HEK293 (cell line): ENCODE measurements around the gene GTF2H4.

Source experiments
- EGR2 ChIP-seq: fragments of 450-650 bp; formaldehyde crosslinking; IDR thresholded peaks from 2 replicates; pipeline ENCODE4 v1.5.1; 2016; ENCODE audit warnings: low read depth, missing biosample characterization, missing genetic modification characterization
- INSM2 ChIP-seq: fragments of 450-650 bp; formaldehyde crosslinking; IDR thresholded peaks from 2 replicates; pipeline ENCODE4 v1.5.1; 2016; ENCODE audit warnings: missing biosample characterization, missing genetic modification characterization
- KLF10 ChIP-seq: fragments of 450-650 bp; IDR thresholded peaks from 2 replicates; pipeline ENCODE4 v1.5.1; 2018; ENCODE audit warnings: missing biosample characterization, mild to moderate bottlenecking, missing genetic modification characterization
- KLF9 ChIP-seq: fragments of 450-650 bp; formaldehyde crosslinking; IDR thresholded peaks from 2 replicates; pipeline ENCODE4 v1.5.1; 2016; ENCODE audit warnings: missing biosample characterization, missing genetic modification characterization, low read depth
- TRIM28 ChIP-seq: IDR thresholded peaks from 2 replicates; pipeline ENCODE4 v1.6.1; 2011; ENCODE audit warnings: low read length, control low read depth, borderline replicate concordance
- TSHZ1 ChIP-seq: fragments of 450-650 bp; formaldehyde crosslinking; IDR thresholded peaks from 2 replicates; pipeline ENCODE4 v1.5.1; 2016; ENCODE audit warnings: missing biosample characterization, missing genetic modification characterization, borderline replicate concordance
- ZBTB48 ChIP-seq: fragments of 450-650 bp; formaldehyde crosslinking; IDR thresholded peaks from 2 replicates; pipeline ENCODE4 v1.5.1; 2016; ENCODE audit warnings: missing biosample characterization, missing genetic modification characterization
- ZBTB49 ChIP-seq: fragments of 450-650 bp; formaldehyde crosslinking; IDR thresholded peaks from 2 replicates; pipeline ENCODE4 v1.5.1; 2016; ENCODE audit warnings: missing biosample characterization, missing genetic modification characterization, low read depth
- ZFP69B ChIP-seq: fragments of 450-650 bp; formaldehyde crosslinking; IDR thresholded peaks from 2 replicates; pipeline ENCODE4 v1.5.1; 2016; ENCODE audit warnings: missing biosample characterization, missing genetic modification characterization
- ZNF10 ChIP-seq: fragments of 450-650 bp; formaldehyde crosslinking; IDR thresholded peaks from 2 replicates; pipeline ENCODE4 v1.5.1; 2017; ENCODE audit warnings: missing biosample characterization, missing genetic modification characterization
- ZNF202 ChIP-seq: fragments of 450-650 bp; formaldehyde crosslinking; IDR thresholded peaks from 2 replicates; pipeline ENCODE4 v1.5.1; 2016; ENCODE audit warnings: missing biosample characterization, missing genetic modification characterization, borderline replicate concordance
- ZNF211 ChIP-seq: fragments of 450-650 bp; formaldehyde crosslinking; IDR thresholded peaks from 2 replicates; pipeline ENCODE4 v1.5.1; 2016; ENCODE audit warnings: low read depth, missing biosample characterization, missing genetic modification characterization
- ZNF221 ChIP-seq: fragments of 450-650 bp; formaldehyde crosslinking; IDR thresholded peaks from 2 replicates; pipeline ENCODE4 v1.5.1; 2017; ENCODE audit warnings: missing biosample characterization, missing genetic modification characterization, borderline replicate concordance
- ZNF223 ChIP-seq: fragments of 450-650 bp; formaldehyde crosslinking; IDR thresholded peaks from 2 replicates; pipeline ENCODE4 v1.5.1; 2016; ENCODE audit warnings: missing biosample characterization, missing genetic modification characterization
- ZNF398 ChIP-seq: fragments of 450-650 bp; formaldehyde crosslinking; IDR thresholded peaks from 2 replicates; pipeline ENCODE4 v1.5.1; 2017; ENCODE audit warnings: missing biosample characterization, missing genetic modification characterization
- ZNF501 ChIP-seq: fragments of 450-650 bp; formaldehyde crosslinking; IDR thresholded peaks from 2 replicates; pipeline ENCODE4 v1.5.1; 2016; ENCODE audit warnings: missing biosample characterization, missing genetic modification characterization
- ZNF544 ChIP-seq: fragments of 450-650 bp; formaldehyde crosslinking; IDR thresholded peaks from 2 replicates; pipeline ENCODE4 v1.5.0; 2017; ENCODE audit warnings: missing biosample characterization, missing genetic modification characterization
- ZNF555 ChIP-seq: fragments of 450-650 bp; formaldehyde crosslinking; conservative IDR thresholded peaks from 2 replicates; pipeline ENCODE4 v1.5.1; 2017; ENCODE audit warnings: missing biosample characterization, mild to moderate bottlenecking, missing genetic modification characterization, inconsistent platforms
- ZNF585B ChIP-seq: fragments of 450-650 bp; formaldehyde crosslinking; IDR thresholded peaks from 2 replicates; pipeline ENCODE4 v1.5.1; 2016; ENCODE audit warnings: missing biosample characterization, missing genetic modification characterization
- ZNF596 ChIP-seq: fragments of 450-650 bp; IDR thresholded peaks from 2 replicates; pipeline ENCODE4 v1.5.0; 2018; ENCODE audit warnings: missing biosample characterization, mild to moderate bottlenecking, missing genetic modification characterization, moderate library complexity
- ZNF610 ChIP-seq: fragments of 450-650 bp; formaldehyde crosslinking; IDR thresholded peaks from 2 replicates; pipeline ENCODE4 v1.5.1; 2016; ENCODE audit warnings: missing biosample characterization, missing genetic modification characterization, borderline replicate concordance
- ZNF621 ChIP-seq: fragments of 450-650 bp; formaldehyde crosslinking; IDR thresholded peaks from 2 replicates; pipeline ENCODE4 v1.5.1; 2017; ENCODE audit warnings: missing biosample characterization, missing genetic modification characterization
- ZNF701 ChIP-seq: fragments of 450-650 bp; formaldehyde crosslinking; IDR thresholded peaks from 2 replicates; pipeline ENCODE4 v1.5.1; 2016; ENCODE audit warnings: missing biosample characterization, missing genetic modification characterization
- ZNF707 ChIP-seq: fragments of 450-650 bp; formaldehyde crosslinking; IDR thresholded peaks from 2 replicates; pipeline ENCODE4 v1.5.1; 2016; ENCODE audit warnings: missing biosample characterization, missing genetic modification characterization
- ZNF776 ChIP-seq: fragments of 450-650 bp; formaldehyde crosslinking; IDR thresholded peaks from 2 replicates; pipeline ENCODE4 v1.5.0; 2017; ENCODE audit warnings: missing biosample characterization, missing genetic modification characterization, borderline replicate concordance
- TF ChIP-seq, protein P1 (sequence below): fragments of 450-650 bp; formaldehyde crosslinking; IDR thresholded peaks from 2 replicates; pipeline ENCODE4 v1.5.1; 2016; ENCODE audit warnings: missing biosample characterization, missing genetic modification characterization

The GTF2H4 gene

GRCh38 chr6:30885999-30886896, 21.8 kb upstream of the GTF2H4 start (continued):
- 0 out of 2 replicates have a peak, but pooled peaks have one; percentile 22 for TF ChIP-seq INSM2 (tag by site-specific recombination)
- TF ChIP-seq ZNF544: no peak
- no peak for TF ChIP-seq ZNF501 (tag by site-specific recombination)
- peak; percentile 70 for TF ChIP-seq EGR2
- TF ChIP-seq, protein P1, sequence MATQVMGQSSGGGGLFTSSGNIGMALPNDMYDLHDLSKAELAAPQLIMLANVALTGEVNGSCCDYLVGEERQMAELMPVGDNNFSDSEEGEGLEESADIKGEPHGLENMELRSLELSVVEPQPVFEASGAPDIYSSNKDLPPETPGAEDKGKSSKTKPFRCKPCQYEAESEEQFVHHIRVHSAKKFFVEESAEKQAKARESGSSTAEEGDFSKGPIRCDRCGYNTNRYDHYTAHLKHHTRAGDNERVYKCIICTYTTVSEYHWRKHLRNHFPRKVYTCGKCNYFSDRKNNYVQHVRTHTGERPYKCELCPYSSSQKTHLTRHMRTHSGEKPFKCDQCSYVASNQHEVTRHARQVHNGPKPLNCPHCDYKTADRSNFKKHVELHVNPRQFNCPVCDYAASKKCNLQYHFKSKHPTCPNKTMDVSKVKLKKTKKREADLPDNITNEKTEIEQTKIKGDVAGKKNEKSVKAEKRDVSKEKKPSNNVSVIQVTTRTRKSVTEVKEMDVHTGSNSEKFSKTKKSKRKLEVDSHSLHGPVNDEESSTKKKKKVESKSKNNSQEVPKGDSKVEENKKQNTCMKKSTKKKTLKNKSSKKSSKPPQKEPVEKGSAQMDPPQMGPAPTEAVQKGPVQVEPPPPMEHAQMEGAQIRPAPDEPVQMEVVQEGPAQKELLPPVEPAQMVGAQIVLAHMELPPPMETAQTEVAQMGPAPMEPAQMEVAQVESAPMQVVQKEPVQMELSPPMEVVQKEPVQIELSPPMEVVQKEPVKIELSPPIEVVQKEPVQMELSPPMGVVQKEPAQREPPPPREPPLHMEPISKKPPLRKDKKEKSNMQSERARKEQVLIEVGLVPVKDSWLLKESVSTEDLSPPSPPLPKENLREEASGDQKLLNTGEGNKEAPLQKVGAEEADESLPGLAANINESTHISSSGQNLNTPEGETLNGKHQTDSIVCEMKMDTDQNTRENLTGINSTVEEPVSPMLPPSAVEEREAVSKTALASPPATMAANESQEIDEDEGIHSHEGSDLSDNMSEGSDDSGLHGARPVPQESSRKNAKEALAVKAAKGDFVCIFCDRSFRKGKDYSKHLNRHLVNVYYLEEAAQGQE (tag by site-specific recombination): peak; percentile 67
- no peak for TF ChIP-seq ZNF701
- no peak for TF ChIP-seq ZNF621 (tag by site-specific recombination)
- no peak for TF ChIP-seq ZNF555
- no peak for TF ChIP-seq ZNF211 (tag by site-specific recombination)
- TF ChIP-seq ZNF223 (tag by site-specific recombination): no peak
- peak; percentile 85 for TF ChIP-seq ZBTB48 (tag by site-specific recombination)
- TF ChIP-seq ZNF776 (tag by site-specific recombination): no peak
- no peak; the same call in 1 of the 2 replicates for TF ChIP-seq KLF9
- TF ChIP-seq ZNF398: peak; percentile 89
- TF ChIP-seq KLF10: peak; percentile 20; the same call in 1 of the 2 replicates
- no peak for TF ChIP-seq ZNF596 (tag by site-specific recombination)
- TF ChIP-seq ZBTB49 (tag by site-specific recombination): no peak
- no peak for TF ChIP-seq ZNF202 (tag by site-specific recombination)
- TF ChIP-seq ZNF10 (tag by site-specific recombination): no peak
- no peak for TF ChIP-seq ZFP69B (tag by site-specific recombination)
- no peak for TF ChIP-seq TRIM28
- no peak for TF ChIP-seq ZNF221 (tag by site-specific recombination)
- no peak for TF ChIP-seq TSHZ1 (tag by site-specific recombination)
- TF ChIP-seq ZNF585B (tag by site-specific recombination): no peak
- TF ChIP-seq ZNF707 (tag by site-specific recombination): no peak
- TF ChIP-seq ZNF610 (tag by site-specific recombination): no peak
